ENCODE data around the gene RIPOR2.
A peak's percentile ranks its signal among the peaks of the same experiment; 100 is the strongest.
"Not testable (repeated sequence)": the region's sequence is repeated elsewhere in the genome, so short reads cannot be mapped to it uniquely, and the experiment has no call there.

RIPOR2 gene

DNA sequence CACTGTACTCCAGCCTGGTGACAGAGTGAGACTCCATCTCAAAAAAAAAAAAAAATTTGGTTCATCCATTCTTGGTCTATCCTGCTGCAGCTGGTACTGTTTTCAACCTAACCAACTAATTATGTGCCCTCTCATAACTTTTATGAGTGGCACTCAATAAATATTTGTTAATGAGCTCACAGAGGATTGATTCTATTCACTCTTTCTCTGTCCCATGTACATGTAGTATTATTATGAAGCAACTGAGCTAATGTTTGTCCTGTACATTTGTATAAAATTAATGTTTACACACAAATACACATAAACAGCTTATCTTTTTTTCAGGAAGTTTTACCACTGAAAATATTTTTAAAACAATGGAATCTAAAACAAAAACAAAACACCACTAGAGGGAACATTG lies 10.1 kb downstream of the RIPOR2 start:
- no peak for DNase-seq

DNA sequence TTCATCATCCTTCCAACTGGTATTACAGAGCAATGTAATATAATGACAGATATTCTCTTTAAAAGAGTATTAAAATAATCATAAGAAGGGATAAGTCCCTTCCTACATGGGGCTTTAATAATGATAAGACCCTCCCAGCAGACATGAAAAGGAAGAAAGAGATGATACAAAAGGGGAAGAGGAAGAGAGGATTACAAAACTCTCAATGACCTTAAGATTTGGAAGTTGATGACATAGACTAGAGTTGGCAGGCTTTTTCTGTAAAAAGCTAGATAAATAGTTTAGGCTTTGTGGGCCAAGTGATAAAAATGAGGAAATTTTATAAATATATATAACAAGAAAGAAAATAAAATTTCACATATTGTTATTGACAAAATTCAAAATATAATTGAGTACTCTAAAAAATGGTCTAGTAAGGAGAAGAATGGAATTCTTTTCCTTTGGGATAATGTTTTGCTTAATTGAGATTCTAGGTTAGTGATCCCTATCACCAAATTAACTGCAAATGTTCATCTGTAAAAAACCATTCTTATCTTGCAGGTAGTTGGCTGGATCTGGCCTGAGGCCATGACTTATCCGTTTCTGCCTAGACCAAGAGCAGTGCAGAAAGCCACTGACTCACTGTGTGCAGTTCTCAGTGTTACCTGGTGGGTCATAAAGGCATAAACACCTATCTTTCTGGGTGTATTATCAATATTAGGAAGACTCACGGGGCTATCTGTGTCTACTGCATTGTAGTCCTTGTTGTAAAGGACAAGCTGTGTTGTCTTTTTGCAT lies 11.0 kb downstream of the RIPOR2 start:
- peak; percentile 45 for DNase-seq

DNA sequence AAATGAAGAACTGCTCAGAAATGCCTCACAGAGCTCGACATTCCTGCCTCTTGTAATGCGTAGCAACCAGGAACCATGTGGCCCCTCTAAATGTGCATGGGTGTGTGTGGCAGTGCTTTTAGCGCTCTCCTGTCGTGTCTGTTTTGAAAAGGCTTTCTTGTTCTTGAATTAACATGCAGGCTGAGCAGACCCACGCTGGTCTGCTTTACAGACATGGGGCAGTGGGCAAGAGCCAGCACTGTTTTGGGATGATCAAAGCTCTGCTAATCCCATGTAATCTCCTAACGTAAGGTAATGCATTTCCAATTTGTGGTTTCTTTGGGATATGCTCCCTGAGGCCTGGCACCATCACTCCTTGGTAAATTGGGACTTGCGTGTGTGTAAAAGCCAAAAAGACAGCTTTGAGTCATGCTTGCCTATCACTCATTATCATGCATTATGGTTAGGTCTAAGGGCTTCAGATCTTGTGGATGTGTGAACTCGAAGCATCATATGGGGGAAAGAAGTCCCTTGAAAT lies 11.8 kb downstream of the RIPOR2 start:
- no peak for DNase-seq

DNA sequence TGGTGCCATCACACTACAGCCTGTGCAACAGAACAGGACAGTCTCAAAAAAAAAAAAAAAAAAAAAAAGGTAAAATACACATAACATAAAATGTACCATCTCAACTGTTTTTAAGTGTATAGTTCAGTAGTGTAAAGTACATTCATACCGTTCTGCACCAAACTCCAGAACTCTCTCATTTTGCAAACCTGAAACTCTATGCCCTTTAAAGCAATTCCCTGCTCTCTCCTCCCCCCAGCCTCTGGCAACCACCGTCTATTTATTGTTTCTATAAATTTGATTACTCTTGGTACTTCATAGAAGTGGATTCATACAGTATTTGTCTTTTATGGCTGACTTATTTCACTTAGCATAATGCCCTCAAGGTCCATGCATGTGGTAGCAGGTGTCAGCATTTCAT lies 12.9 kb downstream of the RIPOR2 start:
- DNase-seq: no peak

DNA sequence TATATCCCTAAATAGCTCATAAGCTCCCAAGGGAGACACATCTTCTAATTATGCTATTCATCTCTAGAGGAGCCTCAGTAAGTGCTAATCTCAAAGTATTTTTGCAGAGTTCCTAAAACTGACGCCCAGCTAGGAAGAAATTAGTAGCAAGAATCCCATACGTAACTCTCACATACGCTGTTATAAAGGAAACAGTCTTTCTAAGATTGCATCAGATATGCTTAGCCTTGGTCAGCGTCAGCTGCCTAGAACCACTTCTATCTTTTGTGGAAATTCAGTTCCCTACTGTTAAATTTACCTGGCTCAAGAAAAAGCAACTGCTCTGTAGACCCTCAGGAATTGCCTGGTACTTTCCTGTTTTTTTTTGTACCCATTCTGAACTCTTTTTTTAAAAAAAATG lies 13.6 kb downstream of the RIPOR2 start:
- no peak for DNase-seq

DNA sequence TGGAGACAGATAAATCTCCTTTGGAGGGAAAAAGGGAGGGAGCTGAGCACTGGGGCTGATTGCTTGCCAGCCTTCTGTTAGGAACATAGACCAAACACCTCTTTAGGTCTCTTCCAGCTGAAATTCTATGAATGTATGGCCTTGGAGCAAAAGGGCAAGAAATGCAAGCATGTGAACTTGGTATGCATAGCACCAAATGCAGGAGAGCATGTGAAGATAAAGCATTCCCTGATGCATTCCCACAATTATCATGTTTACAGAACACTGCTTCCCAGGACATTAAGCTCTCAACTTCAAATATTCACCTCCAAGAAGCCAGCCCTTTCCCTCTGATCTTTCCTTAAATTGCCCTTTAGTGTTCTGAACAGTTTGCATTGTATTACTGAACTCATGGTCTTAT lies 15.6 kb downstream of the RIPOR2 start:
- DNase-seq: no peak

DNA sequence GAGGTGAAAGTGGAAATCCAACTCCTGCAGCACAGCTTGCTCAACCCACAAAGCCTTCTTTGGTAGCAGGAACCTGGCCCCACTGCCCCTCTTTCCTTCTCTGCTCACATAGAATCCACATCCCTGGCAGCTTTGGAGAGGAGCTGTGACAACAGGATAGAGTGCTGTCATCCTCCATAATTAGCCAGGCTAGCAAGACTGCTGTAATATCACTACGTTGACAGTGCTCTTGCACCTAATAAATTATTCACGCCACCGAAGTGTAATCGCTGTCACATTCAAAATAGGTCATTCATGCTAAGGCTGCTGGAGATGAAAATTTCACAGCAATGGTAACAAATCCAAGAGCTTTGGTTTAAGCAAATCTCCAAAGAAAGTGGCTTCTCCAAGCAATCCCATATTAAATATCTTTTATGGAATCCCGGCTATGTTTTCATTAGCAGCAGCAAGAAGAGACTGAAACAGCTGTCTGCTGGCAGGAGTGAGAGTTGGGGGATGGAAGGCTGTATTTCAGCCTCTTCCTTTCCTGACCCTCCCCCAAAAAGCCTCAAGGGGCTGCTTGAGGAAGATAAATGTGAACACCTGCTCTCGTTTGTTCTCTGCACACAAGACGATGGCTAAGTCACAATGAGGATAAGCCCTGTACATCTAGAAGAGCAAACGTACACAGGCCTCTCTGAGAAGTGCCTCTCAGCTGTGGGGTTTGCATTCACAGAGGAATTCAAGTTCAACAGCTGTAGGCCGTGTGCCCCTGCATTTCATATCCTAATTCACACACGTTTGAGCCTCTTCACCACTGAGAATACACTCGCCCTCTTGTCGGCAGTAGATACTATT lies 16.5 kb downstream of the RIPOR2 start:
- no peak for DNase-seq

DNA sequence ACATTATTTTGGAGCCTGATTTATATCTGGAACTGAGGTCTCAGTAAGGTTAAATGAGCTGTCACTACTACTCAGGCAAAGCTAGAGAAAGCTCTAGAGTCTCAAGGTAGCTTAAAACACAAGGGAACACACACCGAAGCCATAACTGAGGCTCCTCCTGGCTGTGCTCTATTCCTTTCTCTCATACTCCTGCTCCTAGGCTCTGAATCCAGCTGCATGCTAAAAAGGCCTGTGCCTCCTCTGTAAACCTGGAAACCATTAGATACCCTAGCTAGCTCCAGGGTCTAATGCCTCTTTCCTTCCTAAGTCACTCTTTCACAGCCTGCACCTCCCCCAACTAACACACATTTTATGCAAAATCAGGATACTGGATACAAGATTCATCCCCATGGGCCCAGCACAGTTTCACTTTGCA lies 17.1 kb downstream of the RIPOR2 start:
- no peak for DNase-seq

DNA sequence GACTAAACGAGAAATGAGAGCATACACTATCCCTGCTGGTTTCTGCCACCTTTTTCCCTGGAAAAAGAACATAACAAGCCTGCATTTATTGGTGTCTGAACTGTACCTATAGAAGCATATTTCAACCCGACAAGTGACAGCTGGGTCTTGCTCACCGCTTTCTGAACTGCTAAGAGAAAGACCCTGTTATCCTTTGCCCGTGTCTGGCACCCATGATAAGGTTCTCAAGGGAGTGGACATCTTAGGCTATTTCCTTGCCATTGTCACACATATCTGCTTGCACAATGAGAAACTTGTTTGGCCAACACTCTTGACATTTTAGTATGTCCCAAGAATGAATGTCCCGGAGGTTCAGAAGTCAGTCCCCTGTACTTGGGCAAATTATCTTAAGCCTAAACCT lies 19.3 kb downstream of the RIPOR2 start:
- no peak for DNase-seq

DNA sequence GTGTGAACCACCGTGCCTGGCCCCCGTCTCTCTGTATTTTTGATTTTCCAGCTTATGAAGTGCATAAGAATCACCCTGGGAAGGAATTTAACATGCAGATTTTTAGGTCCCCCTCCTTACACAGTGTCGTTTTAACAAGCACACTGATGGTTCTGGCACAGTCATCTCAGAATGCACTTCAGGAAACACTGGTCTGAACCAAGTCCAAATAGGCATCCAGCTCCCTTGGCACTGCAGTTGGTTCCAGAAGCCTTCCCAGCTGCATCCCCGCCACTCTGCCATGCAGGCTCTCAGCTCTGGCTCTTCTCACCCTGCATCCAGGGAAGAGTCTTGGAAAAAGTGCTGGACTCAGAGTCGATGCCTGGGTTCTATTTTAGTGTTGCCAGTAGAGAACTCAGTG lies 20.1 kb downstream of the RIPOR2 start:
- no peak for DNase-seq

DNA sequence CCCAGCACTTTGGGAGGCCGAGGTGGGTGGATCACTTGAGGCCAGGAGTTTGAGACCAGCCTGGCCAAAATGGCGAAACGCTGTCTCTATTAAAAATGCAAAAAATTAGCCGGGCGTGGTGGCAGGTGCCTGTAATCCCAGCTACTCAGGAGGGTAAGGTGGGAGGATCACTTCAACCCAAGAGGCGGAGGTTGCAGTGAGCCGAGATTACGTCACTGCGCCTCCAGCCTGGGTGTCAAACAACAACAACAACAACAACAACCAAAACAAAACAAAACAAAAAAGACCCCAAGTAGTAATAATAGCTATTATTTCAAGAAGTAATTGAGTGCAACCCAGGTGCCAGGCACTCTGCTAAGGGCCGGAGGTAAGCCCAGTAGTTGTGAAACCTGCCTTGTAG lies 21.7 kb downstream of the RIPOR2 start:
- not testable (repeated sequence) for DNase-seq

DNA sequence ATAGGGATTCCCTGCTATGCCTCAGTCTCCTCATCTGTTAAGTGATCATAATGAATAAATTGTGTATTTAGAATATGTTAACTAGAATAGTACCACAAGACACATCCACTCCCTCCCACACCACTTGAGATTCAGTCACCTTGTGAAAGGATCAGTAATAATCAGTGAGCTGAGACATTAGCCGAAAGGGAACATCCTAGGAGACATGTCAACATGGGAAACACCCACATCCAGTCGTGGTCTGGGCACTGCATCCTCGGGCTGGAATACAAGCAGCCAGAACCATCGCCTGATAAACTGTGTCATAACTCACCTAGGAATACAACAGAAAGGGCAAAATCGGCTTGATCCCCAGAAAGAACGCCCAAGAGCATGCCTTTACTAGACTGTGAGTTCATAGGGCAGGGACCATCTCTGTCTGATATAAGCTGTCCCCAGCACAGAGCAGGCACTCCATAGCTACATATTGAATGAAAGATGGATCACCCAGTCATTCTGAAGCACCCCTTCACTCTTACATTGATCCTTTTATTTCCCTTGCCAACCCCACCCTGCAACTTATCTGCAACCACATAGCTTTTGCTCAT lies 23.9 kb downstream of the RIPOR2 start:
- DNase-seq: no peak

DNA sequence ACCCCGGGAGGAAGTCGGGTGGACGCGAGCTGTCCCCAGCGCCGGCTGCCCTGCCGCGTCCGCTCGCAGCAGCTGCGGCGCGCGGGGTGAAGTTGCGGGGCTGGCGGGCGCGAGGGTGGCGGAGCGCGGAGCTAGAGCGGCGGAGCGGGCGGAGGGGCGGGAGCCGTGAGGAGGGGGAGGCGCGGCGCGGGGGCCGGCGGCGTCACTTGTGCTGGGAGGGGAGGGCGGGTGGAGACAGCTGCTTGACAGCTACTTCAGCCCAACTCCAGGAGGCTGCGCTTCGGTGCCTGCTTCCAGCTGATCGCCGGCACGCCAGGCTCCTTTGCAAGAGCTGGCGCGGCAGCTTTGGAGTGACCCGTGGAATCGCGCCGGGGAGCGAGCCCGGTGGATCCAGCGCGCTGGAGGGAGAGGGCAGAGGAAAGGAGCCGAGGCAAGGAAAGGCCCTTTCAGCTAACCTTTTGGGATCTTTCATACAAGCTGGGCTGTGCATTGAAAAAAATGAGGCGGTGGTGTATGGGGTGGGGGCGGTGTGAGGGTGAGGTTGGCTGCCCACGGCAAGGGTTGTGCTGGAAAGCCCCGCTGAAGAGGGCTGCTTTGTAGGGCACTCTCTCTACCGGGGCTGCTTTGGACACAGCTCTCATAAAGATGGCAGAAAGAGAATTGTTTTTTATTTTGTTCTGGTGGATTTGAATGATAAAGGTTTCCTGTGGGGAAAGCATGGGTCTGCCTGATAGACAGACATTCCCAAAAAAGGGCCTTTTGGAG lies 24.6 kb downstream of the RIPOR2 start:
- peak; percentile 60 for DNase-seq

DNA sequence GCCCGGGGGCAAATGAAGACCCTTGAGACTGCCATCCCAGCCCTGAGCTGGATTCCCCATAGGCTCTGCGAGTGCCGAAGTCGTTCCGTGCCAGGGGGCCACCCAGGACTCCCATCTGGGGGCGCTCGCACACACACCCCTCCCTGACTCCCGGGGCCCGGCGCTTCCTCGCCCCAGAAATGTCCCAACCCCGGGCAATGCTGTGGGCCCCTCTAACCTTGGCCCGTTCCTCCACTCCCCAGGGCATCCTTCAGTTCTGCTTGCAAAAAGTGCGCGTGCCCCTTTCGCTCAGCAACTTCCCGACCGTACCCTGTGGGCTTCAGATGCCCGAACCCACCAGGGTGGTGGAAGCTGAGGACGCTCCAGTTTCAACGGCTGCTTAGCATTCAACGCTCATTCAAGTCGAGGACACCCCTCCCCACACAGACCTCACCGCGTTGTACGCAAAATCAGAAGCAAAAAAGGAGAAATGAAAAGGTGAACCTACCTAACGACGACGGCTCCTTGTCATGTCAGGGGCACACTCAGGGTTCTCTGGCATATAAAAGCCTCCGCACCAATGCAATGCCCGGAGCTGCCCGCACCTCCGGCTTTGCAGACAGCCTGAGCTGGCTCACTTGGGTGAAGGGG lies 25.3 kb downstream of the RIPOR2 start:
- DNase-seq: peak; percentile 35

DNA sequence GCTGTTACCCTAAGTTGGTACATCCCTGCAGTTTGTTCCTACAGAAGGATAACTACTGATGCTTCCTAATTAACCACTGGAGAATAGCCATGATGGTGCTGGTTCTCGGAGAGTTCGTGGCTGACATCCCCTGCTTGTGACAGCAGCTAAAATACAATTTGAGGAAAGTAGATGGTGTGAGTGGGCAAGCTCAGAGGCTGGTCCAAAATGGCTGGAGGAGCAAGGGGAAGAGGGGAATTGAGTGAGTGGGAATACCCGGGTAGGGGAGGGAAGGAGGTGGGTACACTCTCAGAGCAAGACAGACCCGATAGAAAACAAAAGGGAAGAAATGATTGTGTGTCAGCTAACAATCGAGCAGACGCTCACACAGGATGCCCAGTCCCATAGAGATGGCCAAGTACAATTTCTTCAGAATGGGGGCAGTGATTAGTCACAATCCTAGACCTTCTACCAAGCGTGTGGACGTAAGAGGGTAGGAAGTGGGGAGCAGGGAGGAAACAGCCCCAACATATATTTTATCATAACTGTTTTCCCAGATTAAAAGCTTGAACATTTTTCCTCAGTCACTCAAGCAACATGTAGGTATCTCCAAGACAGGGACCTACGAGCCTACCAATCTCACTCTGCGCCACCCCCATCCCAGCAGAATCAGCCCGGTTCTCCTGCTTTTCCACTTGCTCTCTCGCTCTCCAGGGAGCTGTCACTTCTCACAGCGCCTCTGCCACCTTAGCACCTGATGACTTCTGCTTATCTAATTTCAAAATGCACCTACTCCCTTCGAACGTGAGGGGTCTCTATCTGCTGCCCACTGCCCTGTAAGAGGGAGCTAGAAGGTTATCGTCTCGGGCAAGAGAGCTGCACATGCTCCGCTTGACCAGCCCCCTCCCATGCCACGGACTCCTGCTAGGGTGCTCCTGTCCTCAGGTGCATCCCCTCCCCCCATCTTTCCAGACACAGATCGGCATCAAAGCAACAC lies 26.2 kb downstream of the RIPOR2 start:
- DNase-seq: no peak

DNA sequence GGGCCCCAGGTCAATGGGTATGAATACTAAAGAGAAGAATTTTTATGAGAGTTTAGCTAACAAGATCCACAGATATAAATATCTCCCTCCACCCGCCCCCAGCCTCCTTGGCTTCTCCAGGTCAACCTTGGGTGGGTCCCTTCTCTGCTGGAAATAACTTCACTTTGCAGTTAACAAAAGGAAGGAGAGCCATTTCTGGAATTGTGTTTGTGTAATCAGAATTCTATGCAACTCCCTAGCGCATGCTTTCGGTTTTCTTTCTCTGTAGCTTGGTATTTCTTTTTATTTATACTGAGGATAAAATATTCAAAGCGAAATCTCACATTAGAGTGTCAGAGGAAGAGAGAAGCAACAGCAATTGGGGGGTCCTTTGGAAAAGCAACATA lies 27.1 kb downstream of the RIPOR2 start:
- DNase-seq: no peak

DNA sequence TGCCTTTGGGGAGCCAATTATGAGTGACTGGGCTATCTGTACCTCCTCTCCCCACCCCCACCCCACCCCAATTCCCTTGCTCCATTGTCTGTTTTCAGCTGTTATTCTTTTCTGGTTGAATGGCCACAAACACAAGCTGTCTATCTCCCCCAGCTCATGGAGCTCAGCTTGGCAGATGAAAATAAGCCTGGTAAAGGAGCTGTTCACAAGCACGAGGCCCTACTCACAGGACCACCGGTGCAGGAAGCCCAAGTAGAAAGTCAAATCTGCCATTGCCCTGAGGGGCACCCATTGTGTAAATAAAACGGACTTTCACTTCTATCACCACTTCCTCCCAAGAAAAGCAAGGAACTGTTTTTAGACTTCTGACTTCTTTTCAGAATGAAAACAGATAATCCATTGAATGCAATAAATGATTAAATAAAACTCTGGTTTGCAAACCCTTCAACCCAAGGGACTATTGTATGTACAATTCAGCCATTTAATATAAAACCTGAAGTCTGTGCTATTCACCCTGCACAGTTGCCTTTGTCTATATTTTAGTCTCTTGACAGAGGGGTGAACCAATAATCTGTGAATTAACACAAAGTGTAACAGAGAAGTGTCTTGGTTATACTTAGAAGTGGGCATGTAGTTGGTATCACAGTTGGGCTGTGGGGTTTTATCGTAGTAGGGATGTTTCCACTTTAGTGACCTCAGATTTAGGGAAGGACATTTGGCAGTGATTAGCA lies 27.7 kb downstream of the RIPOR2 start:
- DNase-seq: no peak

DNA sequence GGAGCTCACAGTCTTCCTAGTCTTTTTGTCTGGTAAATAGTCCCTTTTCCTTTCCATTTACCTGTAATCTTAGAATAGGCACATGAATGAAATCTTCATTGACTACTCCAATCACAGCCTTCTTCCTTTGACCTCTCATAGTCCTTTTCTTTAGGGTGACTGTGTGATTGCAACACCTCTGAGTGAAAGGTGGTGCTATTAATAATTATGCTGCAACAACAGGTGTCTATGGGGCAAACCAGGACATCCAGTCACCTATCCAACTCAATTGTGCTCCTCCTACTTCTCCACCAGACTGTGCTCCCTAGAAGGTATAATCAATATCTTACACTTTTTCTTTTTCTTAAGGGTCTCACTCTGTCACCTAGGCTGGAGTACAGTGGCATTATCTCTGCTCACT lies 29.4 kb downstream of the RIPOR2 start:
- no peak for DNase-seq

DNA sequence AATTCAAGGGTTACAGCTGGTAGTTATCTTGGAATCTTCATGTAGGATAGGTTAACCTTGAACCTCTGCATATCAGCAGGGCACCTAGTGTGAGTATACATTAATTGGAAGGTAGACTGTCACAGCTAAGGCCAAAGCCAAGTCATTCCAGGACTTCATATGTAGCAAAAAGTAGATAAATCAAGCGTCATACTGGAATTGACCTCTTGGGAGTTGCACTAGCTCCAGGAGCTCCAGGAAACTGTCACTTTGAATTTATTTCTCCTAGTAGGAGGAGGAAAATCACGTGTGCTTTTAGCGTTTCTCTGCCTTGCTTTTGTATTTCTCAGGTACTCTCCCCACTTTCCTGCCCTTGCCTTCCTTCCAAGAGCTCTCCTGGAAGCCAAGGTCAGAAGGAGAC lies 30.3 kb downstream of the RIPOR2 start:
- DNase-seq: no peak

DNA sequence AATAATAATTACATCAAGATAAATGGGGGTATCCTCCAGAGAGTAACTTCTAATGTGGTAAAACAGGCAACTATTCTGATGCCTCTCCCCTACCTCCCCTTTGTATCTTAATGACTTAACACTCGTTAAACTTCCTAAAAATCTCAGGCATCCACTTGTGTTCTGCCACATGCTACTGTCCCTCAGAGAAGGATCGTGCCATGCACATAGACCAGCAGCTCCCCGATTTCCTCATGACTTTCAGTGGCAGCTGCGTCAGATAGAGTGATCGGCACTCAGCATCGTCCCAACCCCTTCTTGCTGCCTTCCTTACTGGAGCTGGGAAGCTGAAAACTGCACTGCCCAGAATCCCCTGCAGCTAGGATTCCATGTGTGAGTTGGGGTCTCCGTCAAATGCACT lies 32.1 kb downstream of the RIPOR2 start:
- DNase-seq: no peak

DNA sequence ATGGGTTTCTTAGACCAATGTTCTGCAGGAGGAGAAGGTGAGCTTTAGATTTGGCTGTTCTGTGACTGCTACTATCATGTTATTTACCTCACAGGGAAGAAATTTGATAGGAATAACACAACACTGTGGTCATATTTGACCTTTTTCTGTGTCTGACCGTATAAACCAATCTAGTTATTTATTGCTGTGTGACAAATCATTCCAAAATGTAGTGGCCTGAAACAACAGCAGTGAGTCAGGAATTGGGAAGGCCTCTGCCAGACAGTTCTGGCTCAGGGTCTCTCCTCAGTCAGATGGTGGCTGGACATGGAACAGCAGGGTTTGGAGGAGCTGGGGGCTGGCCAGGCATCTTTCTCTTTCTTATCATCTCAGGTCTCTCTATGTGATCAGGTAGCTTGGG lies 33.0 kb downstream of the RIPOR2 start:
- DNase-seq: no peak
